Adrenal gland (tissue), 5 donors: ENCODE data around the gene AGRN.

Source experiments
- POLR2A ChIP-seq, 2 donors: fragments of 450-650 bp; IDR thresholded peaks; one replicate each; pipeline ENCODE4 v1.6.1; 2017; ENCODE audit warnings: antibody characterized with exemption in 2 of 2, mild to moderate bottlenecking in 2 of 2, moderate library complexity in 1 of 2
- TF ChIP-seq, protein P1 (sequence below), 6 experiments: fragments of 450-650 bp in 4 of 6; fragments of 200-600 bp in 2 of 6; sonication (generic) in 1 of 6; IDR thresholded peaks; 1 replicate in 5 of 6; 2 replicates in 1 of 6; pipeline versions ENCODE4 v1.5.1 to v1.8.0; 2016 to 2021; ENCODE audit warnings: antibody characterized with exemption in 6 of 6, mild to moderate bottlenecking in 2 of 6, moderate library complexity in 1 of 6
- donor health status: DM: no; HTN: no; CAD: no.

GRCh38 chr1:1027791-1028190 is 7.9 kb downstream of the AGRN start:
- TF ChIP-seq POLR2A (IDR thresholded peaks at IDR 0.05): no peak
- TF ChIP-seq, protein P1, sequence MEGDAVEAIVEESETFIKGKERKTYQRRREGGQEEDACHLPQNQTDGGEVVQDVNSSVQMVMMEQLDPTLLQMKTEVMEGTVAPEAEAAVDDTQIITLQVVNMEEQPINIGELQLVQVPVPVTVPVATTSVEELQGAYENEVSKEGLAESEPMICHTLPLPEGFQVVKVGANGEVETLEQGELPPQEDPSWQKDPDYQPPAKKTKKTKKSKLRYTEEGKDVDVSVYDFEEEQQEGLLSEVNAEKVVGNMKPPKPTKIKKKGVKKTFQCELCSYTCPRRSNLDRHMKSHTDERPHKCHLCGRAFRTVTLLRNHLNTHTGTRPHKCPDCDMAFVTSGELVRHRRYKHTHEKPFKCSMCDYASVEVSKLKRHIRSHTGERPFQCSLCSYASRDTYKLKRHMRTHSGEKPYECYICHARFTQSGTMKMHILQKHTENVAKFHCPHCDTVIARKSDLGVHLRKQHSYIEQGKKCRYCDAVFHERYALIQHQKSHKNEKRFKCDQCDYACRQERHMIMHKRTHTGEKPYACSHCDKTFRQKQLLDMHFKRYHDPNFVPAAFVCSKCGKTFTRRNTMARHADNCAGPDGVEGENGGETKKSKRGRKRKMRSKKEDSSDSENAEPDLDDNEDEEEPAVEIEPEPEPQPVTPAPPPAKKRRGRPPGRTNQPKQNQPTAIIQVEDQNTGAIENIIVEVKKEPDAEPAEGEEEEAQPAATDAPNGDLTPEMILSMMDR (IDR thresholded peaks at IDR 0.05): no peak
